GM10266 (cell line): ENCODE data around the gene EFCAB10.

Experiments used
- DNase-seq: peaks from one replicate; pipeline ENCODE4 v3.0.0; 2012; ENCODE audit errors: extremely low spot score
- TF ChIP-seq, protein P1 (sequence below): IDR thresholded peaks from 2 replicates; pipeline ENCODE4 v1.5.1; 2012; ENCODE audit warnings: mild to moderate bottlenecking, low read depth; ENCODE audit not compliant: control insufficient read depth, insufficient read depth; ENCODE audit errors: missing control alignments

EFCAB10 gene

DNA sequence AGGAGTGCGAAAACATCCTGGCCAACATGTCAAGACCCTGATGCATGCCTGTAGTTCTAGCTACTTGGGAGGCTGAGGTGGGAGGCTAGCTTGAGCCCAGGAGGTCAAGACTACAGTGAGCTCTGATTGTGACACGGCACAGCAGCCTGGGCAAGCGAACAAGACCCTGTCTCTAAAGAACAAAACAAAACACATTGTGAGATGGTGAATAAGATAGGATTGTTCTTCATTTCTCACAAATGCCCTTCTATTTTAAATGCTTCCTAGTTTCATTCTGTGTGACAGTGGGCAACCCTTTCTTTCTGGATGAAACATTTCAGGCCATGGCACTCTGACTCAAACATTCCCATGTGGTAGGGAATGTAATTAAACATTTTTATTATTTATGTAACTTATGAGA lies 13.5 kb downstream of the EFCAB10 start:
- TF ChIP-seq, protein P1, sequence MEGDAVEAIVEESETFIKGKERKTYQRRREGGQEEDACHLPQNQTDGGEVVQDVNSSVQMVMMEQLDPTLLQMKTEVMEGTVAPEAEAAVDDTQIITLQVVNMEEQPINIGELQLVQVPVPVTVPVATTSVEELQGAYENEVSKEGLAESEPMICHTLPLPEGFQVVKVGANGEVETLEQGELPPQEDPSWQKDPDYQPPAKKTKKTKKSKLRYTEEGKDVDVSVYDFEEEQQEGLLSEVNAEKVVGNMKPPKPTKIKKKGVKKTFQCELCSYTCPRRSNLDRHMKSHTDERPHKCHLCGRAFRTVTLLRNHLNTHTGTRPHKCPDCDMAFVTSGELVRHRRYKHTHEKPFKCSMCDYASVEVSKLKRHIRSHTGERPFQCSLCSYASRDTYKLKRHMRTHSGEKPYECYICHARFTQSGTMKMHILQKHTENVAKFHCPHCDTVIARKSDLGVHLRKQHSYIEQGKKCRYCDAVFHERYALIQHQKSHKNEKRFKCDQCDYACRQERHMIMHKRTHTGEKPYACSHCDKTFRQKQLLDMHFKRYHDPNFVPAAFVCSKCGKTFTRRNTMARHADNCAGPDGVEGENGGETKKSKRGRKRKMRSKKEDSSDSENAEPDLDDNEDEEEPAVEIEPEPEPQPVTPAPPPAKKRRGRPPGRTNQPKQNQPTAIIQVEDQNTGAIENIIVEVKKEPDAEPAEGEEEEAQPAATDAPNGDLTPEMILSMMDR = no peak
- no peak for DNase-seq

DNA sequence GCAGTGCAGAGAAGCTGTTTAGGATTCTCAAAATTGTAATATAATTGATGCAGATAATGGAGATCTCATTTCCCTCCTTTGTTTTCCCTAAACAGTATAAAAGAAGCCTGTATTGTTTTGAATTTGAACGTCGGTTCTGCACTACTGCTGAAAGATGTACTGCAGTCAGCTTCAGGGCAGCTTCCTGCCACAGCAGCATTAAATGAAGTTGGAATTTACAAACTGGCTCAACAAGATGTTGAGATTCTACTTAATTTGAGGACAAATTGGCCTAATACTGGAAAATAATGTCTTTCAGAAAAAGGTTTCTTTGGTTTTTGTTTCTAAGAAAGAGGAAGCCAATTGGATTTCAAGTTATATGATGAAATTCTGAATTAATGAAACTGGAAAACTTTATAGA lies 14.3 kb downstream of the EFCAB10 start:
- DNase-seq = no peak
- TF ChIP-seq, protein P1 = no peak

DNA sequence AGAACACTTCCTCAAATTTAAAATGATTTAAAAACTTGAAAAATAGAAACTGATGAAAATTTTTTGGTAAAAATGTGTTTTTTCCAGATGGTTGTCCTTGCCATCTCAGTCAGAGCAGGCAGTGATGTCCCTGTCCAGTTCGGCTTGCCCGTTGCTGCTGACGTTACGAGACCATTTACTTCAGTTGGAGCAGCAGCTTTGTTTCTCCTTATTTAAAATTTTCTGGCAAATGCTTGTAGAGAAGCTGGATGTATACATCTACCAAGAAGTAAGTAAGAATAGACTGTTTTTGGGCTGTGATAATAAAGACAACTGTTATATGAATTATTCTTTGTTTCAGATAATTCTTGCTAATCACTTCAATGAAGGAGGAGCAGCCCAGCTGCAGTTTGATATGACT lies 16.1 kb downstream of the EFCAB10 start:
- TF ChIP-seq, protein P1 = no peak

DNA sequence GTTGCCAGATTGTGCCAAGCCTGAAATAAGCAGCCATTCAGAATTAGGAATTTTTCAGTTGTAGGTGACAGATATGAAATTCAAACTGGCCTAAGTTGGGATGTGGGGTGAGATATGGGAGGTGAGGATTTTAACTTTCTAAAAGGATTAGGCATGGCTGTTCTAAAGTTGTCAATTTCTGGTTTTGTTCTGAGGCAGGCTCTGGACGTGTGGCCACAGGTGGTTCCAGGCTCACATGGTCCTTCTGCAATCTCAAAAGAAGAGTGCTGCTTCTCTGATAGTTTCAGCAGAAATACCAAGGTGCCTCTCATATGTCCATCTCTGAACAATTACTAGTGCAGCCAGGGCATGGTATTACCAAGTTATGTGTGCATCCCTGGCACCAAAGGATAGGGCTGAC lies 21.4 kb downstream of the EFCAB10 start:
- DNase-seq = no peak
- TF ChIP-seq, protein P1 = no peak

More for the DNA sequence above, 16.1 kb downstream of the EFCAB10 start:
- no peak for DNase-seq

DNA sequence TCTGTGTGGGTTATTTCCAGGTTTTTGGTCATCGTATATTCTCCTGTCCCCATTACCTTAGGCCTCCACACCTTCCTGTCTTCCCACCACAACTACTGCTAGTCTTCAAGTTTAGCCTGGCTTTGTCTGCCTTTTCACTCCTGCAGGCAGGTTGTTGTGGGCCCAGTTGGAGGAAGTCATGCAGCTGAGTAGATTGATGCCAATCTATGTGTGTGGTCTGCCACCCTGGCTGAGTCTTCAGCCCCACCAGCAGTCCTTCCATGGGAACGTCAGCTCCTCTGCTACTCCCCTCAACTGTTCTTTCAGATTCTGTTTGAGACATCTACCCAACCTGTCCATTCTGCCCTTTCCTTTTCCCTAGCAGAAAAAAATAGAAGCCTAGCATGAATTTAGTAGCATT lies 43.0 kb downstream of the EFCAB10 start:
- TF ChIP-seq, protein P1 = no peak
- DNase-seq = no peak

DNA sequence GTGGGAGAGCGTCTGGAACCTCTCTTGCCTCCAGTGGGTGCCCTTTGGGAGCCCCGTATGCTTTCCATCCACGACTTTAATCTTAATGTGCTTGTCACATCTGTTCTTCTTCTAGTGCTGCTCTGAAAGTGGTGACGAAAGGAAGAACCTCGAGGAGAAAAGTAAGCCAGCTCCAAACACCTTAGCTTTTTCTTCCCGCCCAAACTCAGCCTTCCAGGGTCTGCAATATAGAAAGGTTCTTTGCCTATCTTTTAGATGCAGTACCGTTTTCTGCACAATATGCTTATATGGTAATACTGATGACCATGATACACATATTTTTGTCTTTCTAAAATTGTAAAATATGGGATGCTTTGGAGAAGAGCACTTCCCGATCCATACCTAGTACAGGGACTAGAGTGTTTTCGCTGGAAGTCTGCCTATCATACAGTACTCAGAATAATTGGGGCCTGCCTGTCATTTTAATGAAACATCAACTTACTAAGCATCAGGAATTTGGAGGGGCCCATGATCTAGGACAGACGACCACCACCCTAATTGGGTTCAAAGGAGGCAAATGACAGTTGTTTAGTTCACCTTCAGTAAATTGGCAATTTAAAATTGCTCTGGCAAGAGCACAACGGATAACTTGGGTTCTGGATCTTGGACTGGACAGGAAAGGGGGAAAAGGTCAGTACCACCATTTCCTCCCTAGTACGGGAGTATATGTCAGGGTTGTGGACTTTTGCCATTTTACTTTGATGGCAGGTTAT lies 48.4 kb downstream of the EFCAB10 start:
- TF ChIP-seq, protein P1 = no peak
- no peak for DNase-seq
